ENCODE data around the gene FAM199X.

Gene FAM199X

DNA sequence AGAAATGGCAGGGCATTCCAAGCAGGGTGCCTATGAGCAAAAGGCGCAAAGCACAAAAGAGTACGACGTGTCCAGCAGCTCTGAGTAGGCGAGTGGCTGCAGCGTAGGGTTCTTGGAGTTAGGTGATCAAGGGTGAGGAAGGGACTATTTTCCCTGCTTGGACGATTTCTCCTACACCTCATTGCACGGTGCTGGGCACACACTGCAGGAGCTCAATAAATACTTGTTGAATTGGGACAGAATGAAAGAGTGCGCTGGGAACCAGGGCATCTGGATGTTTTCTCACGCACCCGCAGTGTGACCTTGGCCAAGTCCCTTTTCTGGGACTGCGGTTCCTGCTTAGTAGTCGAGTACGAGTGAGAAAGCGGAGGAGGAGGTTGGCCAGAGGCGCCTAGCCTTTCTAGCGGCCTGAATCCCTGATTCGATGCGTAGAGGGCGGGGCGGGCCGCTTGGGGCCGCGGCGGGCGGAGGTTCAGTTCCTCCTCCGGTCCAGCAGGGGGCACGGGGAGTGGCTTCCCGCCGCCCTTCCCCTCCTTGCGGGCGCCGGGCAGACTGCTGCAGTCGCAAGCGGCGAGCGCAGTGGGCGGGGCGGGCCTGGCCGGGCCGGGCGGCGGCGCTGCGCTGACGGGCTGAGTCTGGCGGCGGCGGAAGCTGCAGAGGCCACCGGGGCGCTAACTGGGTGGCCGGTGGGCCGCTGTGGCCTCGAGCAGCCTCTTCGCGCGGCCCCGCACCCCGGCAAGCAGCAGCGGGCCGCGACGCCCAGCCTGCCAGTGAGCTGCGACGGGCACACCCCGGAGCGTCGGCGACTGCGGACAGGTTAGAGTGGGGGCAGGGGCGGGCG, at the start of gene FAM199X:
TSS of gene FAM199X (plus strand) at position 560 of the 841 bp plus-strand sequence. CDS start 333 bp downstream, outside the sequence.
- peak; percentile 75 for DNase-seq

DNA sequence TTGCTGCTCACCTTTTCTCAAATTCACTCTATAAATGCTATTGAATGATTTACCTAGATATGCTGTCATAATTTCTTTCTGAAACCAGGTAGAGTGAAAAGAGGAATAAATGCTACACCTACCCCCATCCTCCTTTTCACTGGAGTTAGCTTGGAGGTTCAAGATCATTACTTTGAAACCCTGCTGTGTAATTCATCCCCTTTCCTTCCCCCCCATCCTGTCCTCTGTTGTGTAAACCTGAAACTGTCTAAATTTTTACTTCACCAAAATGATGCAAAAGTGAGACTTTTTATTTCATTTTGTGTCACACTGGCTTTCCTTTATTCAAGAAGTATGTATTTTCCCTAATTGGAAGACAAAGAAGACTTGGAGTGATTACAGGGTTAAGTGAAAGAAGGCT, 48.5 kb upstream of the FAM199X start:
- no peak for DNase-seq

DNA sequence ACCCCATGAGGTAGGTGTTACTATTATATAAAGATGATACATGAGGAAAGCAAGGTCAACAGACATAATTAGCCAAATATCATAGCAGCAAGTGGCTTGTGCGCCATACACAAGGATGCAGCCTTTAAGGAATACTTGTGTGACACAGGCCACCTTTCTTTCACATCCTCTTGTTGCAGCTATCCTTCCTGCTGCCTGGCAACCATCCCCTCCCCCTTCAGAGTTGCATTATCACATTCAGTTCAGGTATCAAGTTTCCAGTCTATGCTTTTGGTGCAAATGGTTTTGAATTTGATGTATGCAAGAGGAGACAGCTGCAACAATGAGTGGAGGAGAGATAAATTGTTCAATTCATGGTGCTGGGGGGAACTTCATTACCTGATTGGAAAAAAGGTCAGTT, 47.5 kb upstream of the FAM199X start:
- peak; percentile 39 for DNase-seq

DNA sequence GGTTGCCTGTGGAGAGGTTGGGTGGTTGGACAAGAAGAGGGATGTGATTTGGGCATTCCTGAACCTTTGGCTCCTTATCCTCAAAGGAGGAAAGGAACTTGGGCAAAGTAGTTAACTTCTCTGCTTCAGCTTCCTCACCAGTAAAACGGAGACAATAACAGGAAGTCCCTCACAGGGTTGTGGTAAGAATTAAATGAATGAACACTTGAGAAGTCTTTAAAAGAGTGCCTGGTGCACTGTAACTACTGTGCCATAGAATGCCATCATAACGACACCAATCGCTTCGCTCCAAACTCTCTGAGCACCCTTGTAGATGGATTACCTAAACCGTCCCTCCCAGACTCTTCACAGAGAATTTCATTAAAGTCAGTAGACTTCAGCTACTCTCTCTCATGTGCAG, 43.4 kb upstream of the FAM199X start:
- no peak for DNase-seq

DNA sequence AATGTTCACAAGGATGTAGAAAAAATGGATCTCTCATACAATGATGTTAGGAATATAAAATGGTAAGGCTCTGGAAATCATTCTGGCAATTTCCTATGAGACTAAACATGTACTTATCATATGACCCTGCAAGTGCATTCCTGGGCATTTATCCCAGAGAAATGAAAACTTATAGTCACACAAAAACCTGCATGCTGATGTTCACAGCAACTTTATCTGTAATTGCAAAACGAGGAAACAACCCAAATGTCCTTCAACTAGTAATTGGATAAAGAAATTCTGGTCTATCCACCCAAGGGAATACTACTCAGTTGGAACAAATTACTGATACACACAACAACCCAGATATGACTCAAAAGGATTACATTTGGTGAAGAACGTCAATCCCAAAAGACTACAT, 39.4 kb upstream of the FAM199X start:
- no peak for DNase-seq

DNA sequence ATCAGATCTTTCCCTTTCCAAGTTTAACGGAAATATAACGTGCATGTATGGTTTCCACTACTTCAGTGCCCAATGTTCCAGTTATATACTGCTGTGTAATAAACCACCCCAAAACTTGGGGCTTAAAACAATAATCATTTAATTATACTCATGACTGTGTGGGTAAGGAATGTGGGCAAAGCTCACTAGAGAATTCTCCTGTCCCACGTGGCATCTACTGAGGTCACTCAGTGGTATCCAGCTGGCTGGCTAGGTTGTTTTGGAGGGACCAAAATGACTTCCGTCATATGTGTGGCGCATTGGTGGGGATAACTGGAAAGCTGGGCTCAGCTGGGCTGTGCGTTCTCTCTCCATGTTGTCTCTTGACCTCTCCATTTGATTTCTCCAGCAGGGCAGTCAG, 35.4 kb upstream of the FAM199X start:
- no peak for DNase-seq

DNA sequence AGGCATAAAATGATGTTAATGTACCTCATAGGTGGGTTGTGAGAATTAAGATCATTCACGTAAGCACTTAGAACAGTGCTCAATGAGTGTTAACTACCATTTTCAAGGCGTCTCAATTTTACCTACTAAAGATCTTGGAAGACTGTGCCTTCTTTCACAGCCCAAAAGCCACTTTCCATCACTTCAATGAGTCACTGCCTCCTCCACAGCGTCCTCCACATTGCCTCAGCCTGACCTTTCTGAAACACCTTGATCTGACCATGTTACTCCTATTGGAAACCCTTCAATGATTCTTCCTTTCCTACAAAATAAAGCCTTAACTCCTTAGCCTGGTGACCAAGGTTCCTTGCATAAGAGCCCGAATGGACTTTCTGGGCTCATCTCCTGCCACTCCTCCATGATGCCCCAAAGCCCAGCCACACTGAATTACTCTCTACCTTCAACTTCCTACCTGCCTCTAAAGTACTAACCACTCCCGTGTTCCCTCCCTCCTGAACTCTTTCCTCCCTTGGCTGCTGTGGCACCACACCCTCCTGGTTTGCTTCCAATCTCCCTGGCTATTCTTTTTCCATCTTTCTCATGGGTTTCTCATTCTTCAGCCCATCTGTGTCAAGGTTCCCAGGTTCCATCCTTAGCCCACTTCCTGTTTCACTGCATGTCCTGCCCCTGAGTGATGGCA, 31.5 kb upstream of the FAM199X start:
- no peak for DNase-seq

DNA sequence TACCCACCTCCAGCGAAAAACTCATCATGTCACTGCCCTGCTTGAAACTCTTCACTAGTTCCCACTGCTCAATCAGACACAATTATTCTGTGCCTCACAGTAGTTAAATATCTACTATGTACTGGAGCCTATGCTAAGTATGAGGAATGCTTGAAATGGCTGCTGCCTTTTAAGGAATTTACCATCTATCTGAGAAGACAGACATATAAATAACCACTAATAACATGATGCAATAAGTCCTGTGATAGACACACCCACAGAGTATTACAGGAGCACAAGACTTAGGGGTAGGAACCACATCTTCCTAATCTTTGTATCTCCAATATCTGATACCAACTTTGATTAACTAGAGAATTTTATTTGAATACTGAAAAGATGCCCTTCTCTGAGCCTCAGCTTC, 30.6 kb upstream of the FAM199X start:
- DNase-seq, result no peak

DNA sequence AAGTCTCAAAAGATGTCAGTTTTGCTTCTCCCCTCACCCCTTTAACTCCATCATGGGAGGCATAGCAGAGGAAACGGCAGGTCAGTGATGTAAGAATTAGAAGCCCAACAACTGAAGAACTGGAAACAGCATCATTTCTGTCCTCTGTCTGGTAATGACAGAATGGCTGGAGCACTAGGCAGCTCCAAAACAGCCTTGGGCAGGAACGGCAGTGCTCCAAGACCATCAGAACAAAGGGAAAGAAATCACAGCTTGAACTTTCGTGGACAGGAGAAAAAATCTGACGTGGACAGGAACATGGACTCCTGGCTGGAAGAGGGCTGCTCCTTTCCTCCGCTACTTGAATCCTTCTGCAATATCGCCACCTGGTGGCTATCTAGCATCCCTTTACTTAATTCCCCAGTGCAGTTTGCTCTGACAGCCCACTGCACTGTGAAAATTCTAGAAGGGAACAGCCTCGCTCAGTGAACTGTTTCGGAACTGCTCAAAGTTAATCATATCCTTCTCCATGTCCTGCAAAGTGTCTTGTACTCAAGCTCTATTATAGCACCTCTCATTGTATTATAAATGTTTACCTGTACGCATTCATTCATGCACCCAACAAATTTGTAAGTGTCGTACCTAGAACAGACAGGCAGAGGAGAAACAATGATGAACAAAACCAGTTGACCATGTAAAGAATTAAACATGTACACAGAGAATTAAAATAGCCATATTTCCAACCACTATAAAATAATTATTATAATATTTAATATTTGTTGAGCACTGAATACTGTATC, 29.8 kb upstream of the FAM199X start:
- peak; percentile 60 for DNase-seq

DNA sequence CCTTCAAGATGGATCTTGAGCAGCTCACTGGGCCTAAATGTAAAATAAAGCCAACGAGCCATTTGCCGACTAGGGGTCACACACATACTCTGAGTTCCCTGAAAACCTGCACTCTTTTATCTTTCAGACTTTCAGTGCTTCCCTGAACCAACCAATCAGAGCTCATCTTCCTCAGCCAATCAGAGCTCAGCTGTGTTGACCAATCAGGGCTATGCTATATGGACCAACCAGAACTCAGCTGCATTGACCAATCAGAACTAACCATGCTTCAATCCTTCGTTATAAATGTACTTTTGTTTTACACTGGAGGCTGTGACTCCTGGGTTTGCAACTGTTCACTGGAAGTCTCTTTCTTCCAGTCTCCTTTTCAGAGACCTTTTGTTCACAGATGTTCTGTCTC, 28.8 kb upstream of the FAM199X start:
- DNase-seq, result peak; percentile 1

DNA sequence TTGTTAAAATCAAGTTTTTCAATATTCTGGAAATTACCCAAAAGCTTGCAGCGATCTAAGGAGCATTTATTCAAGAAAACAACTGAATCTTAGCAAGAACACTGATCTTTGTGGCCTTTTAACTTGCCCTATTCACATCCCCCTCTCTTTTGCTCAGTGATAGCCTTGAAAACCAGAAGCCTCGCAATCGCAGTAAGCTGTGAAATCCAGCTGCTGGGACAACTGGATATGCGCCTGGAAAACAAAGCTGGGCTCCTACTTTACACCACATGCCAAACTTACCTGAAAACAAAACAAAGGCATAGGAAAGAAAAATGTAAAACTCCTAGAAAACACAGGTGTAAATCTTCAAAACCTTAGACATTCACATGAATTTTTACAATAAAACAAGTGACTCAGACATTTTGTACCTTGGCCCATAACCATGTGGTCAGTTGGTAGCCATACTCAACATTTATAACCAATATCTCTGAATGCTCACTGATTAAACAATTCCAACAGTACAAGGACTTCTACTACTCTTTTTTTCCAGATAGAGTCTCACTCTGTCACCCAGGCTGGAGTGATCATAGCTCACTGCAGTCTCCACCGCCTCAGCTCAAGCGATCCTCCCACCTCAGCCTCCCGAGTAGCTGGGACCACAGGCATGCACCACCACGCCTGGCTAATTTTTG, 25.0 kb upstream of the FAM199X start:
- no peak for DNase-seq

DNA sequence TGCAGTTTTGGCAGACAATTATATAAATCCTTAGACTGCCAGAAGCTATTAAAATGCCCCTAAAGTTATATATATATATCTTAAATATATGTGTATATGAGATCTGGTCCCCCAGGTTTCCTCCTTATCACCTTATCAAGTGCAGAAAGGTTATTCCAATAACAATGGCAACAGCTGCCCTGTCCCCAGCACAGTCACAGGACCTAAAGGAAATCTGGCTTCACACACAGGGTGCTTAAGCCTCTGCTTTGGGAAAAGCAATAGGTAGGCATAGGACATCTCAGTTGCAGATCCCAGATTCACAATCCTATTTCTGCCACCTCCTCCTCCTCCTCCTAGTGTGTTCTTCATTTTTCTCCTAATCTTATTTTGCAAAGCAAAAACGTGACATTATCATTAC, 15.2 kb upstream of the FAM199X start:
- DNase-seq, result no peak

DNA sequence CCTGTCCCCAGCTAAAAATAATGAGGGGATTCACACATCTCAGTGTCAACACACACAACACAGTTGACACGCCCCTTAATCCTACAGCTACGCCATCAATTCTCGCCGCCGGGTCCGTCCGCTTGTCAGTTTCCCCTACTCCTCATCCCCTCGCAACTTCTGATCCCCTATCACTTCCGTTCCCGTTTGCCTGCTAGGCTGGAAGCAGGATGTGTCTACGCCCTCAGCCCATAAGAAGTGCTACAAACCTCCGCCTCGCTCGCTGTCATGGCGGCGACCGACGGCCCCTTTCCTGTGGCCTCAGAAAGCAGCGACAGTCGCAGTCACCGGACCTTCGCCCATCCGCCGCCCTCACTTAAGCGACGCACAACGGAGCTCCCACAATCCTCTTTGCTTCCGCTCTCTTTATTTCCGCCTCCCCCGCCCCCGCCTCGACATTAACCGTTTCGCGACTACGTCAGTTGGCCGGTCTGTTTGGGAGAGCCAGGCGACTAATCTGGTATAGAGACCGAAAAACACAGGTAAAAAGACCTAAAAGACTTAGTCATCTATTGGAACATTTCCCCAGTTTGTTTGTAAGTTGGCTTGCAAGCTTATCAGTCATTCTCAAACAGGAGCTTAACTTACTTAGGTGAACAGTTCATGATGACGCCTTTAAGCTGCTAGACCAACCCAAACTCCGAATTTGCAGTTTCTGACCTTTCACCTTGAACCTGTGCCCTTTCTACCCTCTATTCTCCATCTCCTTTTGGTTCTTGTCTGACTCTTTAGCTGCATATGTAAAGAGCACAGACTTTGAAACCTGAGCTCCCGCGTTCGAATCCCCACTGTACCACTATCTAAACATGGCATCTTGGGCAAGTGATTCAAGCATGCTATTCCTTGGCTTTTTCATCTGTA, 9.4 kb upstream of the FAM199X start, which contains the start of gene SLC25A53:
TSS of gene SLC25A53 (minus strand) at position 380 of the 900 bp plus-strand sequence. CDS start 51,752 bp downstream, outside the sequence.
- DNase-seq, result peak; percentile 80

DNA sequence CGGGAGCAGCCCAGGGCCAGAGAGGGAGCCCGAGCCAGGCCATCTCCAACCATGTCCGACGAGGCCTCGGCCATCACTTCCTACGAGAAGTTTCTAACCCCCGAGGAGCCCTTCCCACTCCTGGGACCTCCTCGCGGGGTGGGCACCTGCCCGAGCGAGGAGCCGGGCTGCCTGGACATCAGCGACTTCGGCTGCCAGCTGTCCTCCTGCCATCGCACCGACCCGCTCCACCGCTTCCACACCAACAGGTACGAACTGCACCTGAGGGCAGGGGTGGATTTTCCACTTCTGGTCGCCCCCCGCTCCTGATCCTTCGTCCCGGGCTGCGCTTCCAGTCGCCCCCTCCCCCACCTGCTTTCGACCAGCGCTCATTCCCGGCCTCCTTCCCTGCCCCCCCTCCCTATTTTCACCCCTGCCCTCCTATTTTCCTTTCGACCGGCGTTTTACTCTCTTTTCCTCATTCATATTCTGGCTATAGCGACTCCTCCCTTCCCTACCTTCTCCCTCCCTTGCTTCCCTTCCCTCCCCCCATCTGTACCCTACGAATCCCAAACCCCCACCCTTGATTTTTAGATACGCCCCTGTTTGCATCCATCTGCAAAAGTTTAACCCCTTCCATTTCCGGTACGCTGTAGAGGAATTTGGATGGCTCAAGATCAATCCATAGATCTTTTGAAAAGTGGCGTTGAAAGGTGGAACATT, 633 bp downstream of the FAM199X start:
- DNase-seq, result no peak

DNA sequence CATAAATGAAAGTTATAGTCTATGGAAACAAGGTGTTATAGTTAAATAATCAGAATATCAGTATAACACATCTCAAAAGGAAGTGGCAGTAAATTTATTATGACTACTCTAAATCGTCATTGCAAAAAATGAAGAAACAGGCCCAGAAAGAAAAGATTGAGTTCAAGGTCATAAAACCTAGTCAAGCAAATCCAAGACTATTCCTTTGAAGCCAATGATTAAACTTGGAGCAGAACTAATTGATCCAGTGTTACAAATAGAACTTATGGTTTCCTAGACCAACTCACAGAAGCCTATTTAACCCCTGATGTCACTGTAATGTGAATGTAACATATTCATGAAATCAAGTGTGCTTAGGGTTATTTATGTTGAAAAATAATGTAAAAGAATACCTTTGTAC, 1.9 kb downstream of the FAM199X start:
- no peak for DNase-seq

DNA sequence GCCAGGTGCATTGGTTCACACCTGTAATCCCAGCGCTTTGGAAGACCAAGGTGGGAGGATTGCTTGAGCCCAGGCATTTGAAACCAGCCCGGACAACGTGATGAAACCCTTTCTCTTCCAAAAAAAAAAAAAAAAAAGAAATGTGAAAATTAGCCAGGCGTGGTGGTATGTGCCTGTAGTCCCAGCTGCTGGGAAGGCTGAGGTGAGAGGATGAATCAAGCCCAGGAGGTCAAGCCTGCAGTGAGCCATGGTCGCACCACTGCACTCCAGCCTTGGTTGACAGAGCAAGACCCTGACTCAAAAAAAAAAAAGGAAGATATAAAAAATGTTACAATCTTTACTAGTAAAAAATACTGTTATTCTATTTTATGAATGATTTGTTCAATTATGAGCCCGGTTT, 5.9 kb downstream of the FAM199X start:
- DNase-seq, result no peak

DNA sequence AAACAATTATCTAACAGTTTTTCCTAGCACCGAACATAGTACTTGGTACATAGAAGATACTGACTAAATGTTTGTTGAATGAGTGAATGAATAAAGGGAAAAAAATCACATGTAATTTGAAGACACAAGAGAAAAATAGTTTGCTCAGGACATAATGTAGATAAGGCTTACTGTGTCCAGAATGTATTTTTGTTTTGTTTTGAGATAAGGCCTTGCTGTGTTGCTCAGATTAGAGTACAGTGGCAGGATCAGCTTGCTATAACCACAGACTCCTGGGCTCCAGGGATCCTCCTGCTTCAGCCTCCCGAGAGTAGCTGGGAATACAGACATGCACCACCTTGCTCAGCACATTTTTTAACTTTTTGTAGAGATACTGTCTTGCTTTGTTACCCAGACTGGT, 6.5 kb downstream of the FAM199X start:
- DNase-seq, result no peak

DNA sequence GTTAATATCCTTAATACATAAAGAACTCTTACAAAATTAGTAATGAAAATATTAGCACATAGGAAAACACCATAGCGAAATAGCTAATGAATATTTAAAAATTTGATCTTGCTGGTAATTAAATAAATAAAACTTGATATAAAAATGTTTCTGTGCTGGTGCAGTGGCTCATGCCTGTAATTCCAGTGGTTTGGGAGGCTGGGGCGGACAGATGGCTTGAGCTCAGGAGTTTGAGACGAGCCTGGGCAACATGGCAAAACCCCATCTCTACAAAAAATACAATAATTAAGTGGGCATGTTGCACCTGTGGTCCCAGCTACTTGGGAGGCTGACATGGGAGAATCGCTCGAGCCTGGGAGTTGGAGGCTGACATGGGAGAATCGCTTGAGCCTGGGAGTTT, 7.6 kb downstream of the FAM199X start:
- no peak for DNase-seq

DNA sequence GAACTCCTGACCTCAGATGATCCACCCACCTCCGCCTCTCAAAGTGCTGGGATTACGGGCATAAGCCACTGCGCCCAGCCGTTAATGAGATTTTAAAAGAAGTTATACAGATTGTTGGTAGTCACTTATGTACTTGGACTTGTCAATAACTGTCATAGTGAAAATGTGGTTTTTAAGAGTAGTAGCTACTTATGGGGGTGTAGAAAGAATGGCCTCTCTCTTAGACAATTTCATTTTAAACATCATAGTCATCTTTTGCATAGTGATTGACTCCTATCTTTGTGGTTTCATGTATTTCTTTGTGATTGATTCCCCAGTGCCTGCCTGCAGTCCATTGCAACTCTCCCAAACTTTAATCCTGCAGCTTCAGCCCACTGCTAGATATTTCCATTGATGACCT, 17.4 kb downstream of the FAM199X start:
- no peak for DNase-seq

DNA sequence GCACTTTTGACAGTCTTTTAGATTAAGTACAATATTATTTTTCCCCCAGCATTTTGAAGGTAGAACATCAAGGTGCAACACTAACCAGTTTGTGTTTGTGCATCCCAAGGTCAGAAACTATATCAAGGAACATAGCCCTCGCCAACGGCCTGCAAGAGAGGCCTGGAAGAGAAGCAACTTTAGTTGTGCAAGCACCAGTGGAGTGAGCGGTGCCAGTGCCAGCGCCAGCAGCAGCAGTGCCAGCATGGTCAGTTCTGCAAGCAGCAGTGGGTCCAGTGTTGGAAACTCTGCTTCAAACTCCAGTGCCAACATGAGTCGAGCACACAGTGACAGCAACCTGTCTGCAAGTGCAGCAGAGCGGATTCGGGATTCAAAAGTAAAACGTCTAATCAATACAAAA, 21.7 kb downstream of the FAM199X start:
- no peak for DNase-seq

DNA sequence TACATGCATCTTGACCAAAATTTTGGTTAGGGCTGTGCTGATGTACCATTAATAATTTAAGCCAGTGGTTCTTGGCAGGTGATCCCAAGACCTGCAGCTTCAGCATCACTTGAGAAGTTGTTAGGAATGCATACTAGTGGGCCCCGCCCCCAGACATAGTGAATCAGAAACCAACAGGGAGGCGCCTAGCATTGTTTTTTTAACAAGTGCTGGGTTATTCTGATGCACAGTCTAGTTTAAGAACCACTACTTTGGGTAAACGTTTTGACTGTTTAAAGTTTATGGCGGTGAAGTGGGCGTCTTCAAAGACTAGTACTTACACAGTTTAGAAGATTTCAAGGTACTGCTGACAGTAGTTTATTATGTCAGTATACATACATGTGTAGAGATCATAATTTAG, 23.6 kb downstream of the FAM199X start:
- no peak for DNase-seq

All from COR-L47 (cell line).